NCI-H748 treated with DMSO at 0.1 percent for 48 hours (cell line): ENCODE results near the gene ADAMTS2.

ENCODE experiments used
- DNase-seq: peaks from one replicate; lab custom pipeline; 2025; lab: John Stamatoyannopoulos, UW

Gene ADAMTS2

DNA sequence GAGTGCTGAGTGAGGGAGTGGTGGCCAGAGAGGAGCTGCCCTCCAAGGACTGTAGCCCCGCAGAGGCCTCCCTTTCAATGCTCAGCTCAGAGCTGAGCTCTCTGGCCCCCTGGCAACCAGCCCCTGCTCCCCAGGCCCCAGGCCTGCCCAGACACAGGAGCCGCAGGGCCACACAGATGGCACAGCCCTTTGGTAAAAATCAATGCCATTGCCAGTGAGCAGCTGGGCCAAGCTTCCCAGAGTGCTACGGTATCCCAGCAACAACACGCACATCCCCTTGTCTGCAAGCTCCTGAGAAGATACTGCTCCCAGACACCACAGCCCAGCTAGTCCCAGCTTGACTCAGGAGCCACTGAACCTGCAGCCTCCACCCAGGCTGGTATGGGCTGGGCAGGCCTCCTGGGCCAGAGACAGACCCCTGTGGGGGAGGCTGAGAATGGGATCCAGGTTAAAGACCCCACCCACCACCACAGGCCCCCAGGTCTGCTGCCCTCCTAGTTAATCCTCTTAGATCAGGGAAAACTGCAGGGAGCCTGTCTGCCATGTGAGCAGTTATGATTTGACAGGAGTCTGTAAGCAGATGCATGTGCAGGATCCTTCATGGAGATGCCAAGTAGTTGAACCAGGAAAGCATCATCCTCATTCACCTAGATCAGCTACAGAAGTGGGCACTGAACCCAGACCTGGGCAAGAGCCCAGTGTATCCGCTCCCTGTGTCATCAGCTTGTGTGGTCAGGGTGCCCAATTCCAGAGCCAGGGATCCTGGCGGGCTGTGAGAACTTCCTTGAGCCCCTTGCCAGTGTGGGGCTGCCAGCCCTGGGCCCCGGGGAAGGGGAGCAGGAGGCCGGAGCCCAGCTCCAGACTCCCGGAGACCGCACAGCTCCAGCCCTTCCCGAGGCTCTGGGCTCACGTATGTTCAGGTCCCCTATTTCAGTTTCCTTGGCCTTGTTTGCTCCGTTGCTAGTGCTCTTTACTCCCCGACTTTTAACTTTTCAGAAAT, 26.7 kb upstream of the ADAMTS2 start:
- DNase-seq: peak; percentile 77

DNA sequence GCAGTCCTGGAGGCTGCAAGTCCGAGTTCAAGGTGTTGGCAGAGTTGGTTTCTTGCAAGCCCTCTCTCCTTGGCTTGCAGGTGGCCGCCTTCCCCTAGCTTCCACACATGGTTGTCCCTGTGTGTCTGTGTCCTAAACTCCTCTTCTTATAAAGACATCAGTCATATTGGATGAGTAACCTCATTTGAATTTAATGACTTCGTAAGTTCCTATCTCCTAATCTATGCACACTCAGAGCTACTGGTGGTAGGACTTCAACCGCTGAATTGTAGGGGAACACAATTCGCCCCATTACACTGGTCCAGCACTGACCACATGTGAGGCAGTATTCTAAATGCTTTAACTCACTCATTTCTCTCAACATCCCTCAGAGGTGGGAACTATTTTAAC, 25.9 kb upstream of the ADAMTS2 start:
- no peak for DNase-seq

DNA sequence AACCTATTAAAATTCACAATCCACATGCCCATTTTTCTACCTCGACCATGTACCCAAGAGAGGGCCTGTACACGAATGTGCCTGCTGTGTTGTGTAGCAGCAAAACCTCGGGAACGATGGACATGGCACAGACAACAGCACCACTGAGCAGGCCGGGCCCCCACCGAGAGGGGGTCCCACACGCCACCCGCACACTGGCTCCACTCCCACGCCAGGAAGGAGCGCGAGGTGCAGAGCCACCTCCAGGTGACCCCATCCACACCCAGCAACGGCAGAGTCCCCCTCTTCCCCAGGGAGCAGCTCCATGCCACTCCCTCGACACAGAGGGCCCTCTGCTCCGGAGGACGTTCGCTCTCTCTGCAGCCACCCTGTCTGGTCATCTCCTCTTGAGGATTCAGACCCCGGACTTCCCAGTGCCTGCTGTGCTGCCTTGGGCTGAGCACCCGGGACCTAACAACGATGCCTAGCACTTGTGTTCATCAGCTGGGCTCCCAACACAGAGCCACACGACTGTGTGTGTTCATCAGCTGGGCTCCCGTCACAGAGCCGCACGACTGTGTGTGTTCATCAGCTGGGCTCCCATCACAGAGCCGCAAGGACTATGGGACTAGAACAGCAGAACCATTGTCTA, 25.3 kb upstream of the ADAMTS2 start:
- no peak for DNase-seq

DNA sequence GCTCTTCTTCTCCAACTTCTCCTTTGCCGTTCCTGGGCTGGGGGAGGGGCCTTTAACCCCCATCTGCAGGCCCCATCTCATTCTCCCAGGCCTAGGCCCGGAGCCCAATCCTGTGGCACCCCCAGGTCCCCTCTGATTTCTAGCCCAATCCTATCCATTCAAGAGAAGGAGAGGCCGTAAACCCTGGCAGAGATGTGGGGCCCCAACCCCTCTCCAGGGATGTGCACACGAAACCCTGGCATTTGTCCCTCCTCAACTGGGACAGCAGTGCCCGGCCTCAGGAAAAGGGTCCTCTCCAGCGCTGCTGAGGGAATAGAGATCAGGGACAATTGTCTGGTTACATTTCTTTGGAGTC, 24.2 kb upstream of the ADAMTS2 start:
- DNase-seq: no peak

DNA sequence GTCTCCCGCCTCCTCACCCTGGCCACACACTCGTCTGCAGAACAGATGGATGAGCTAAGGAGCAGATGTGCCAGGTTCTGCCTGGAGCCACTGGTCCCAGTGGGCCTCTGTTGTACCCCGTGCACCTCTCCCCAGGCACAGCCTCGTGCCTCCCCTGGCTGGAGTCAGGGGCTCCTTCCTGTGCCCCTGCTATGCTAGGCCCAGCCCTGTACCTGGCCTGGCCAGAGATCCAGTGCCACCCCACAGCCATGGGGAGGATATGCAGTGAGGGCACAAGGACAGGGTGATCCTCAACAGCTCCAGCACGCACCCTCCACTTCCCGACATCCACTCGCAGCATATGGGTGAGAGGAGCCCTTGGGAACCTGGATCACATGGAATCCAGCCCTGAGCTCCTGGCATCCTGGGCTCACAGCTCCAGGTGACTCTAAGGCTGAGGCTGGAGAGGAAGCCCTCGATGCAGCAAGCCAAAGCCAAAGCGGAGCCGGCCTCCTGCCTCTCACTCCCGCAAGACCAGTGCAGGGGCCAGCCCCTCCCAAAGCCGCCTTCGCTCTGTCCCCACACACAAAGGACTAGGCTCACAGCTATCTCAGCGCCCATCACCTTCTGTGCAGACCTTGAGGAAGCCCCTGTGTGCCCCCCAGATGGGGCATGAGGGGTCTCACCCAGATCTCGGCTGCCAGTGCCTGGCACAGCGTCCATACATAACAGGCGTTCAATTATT, 23.7 kb upstream of the ADAMTS2 start:
- no peak for DNase-seq

- DNase-seq: no peak
Measured at GRCh38 chr5:179368126-179368805, 23.0 kb upstream of the ADAMTS2 start.

GRCh38 chr5:179367491-179367890, 22.2 kb upstream of the ADAMTS2 start:
- DNase-seq: no peak

DNA sequence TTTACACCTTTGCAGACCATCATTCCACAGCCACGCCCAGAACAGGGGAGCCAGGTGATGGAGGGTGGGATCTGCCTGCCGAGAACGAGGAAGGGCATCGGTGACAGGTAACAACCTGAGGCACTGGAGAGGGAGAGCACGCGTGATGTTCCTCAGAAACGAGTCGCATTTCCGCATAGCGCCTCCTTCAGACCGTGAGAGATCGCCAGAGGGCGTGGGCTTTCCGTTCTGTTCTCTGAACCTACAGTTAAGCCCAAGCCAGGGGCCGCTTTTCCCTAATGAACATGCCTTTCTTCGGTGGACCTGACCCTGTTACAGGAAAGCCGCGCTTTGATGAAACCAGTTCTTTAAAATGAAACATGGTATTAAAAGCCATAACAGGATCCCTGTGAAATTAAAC, 17.1 kb upstream of the ADAMTS2 start:
- DNase-seq: no peak

GRCh38 chr5:179361037-179361603, 15.9 kb upstream of the ADAMTS2 start:
- no peak for DNase-seq

DNA sequence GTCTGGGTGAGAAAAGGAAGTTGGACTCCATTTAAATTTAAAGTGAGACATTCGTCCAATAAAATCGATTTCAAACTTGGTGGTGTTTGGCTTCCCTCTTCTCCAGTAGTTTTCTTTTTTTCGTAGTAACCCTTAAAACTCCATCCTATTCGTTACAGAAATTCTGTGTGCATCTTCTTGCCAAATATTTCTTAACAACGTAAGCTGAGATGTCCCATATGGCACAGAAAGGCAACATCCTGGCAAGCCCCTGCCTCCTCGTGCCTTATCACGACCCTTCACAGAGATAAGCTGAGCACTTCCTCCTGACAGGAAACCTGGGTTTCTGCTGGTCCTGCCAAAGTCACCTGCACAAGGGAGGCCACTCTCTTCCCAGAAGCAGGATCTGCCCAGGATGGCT, 11.8 kb upstream of the ADAMTS2 start:
- no peak for DNase-seq

DNA sequence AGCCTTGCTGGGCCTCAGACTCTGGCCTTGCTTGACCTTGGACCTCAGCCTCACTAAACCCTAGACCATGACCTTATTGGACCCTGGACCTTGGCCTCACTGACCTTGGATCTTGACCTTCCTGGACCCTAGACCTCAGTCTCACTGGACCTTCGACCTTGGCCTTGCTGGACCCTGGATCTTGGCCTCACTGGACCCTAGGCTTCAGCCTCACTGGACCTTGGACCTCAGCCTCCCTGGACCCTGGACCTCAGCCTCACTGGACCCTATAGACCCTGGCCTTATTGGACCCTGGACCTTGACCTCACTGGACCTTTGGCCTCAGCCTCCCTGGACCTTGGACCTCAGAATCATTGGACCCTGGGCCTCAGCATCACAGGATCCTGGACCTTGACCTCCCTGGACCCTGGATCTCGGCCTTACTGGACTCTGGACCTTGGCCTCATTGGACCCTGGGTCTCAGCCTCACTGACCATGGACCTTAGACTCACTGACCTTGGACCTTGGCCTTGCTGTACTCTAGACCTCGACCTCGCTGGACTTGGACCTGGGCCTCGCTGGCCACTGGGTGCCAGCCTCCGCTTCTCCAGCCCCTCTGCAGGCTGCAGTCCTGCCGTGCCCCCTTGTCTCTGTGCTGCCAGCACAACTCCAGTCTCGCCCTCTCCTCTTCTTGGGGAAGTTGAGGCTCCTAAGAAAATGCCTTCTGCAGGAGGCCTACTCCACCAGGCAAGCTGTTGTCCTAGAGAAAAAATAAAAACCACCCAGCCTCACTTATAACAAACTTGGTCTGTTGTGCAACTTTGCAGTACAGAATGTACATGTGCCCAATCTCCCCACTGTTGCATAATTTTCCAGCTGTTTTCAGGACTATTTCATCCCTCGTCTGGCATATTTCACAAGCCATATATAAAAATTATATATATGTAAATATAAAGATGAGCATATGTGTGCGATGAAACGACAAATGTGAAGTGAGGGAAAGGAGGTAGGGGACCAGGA, 11.0 kb upstream of the ADAMTS2 start:
- DNase-seq: no peak

- no peak for DNase-seq
Measured at GRCh38 chr5:179354305-179354882, 9.1 kb upstream of the ADAMTS2 start.

- no peak for DNase-seq
Measured at GRCh38 chr5:179348843-179349242, 3.6 kb upstream of the ADAMTS2 start.

DNA sequence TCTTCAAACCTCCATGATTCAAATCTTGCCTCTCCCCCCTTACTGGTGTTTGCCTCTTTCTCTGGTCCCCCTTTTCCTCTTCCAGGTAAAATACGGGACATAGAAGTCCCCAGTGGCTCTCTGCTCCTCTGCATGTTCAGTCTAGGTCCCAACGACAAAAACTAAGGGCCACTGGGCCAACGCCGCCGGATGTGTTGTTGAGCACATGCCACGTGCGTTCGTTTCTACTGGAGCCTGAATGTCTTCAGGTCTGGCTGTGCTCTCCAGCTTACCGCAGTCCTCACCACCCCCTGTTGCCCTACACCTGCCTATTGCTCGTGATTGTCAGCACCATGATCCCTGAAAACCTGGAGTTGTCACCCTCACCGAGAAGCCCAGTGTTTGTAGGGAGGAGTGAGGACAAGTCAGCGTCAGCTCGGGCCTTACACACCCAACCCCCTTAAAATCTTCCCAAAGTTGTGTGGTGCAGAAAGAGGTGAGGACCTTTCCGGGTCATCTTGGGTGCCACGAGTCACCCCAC, 2.8 kb upstream of the ADAMTS2 start:
- DNase-seq: no peak

GRCh38 chr5:179347581-179347980, 2.3 kb upstream of the ADAMTS2 start:
- no peak for DNase-seq

DNA sequence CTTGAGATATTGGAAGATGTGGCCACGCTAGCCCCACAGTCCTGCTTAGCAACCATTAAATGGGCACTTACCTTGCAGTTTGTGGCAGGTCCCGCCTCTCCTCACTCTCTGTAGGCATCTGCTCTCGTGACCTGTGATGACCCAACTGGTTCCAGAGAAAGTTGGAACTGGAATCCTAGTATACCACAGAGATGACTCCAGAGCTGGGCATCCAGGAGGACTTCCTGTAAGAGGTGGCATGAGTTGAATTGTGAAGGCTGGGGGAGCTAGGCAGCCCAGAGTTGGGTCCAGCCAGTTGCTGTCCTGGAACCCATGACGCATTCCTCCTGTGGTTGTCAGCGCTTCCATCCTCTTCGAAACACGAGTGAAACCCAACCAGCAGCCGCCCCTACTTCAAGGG, 1.6 kb upstream of the ADAMTS2 start:
- no peak for DNase-seq

GRCh38 chr5:179346401-179346800, 1.1 kb upstream of the ADAMTS2 start:
- no peak for DNase-seq

- no peak for DNase-seq
Measured at GRCh38 chr5:179345183-179345432, 153 bp downstream of the ADAMTS2 start.

- no peak for DNase-seq
Measured at GRCh38 chr5:179344431-179345182, 654 bp downstream of the ADAMTS2 start.
